ENCODE results near the gene LIME1.

LIME1 gene

GRCh38 chr20:63782051-63782471, 45.6 kb downstream of the LIME1 start:
- Histone ChIP-seq H3K27me3 (ENCODE audit: insufficient read depth, low read depth, severe bottlenecking) (no peaks in the 10 kb centered on the region), H3K27ac (no peak overlapping the region), H3K36me3 (no peaks in the 10 kb centered on the region), H3K9me3 (ENCODE audit: severe bottlenecking) (no peaks in the 10 kb centered on the region), H3K4me3 (ENCODE audit: low read depth, low read length) (no peak overlapping the region)
- TF ChIP-seq, protein P1, sequence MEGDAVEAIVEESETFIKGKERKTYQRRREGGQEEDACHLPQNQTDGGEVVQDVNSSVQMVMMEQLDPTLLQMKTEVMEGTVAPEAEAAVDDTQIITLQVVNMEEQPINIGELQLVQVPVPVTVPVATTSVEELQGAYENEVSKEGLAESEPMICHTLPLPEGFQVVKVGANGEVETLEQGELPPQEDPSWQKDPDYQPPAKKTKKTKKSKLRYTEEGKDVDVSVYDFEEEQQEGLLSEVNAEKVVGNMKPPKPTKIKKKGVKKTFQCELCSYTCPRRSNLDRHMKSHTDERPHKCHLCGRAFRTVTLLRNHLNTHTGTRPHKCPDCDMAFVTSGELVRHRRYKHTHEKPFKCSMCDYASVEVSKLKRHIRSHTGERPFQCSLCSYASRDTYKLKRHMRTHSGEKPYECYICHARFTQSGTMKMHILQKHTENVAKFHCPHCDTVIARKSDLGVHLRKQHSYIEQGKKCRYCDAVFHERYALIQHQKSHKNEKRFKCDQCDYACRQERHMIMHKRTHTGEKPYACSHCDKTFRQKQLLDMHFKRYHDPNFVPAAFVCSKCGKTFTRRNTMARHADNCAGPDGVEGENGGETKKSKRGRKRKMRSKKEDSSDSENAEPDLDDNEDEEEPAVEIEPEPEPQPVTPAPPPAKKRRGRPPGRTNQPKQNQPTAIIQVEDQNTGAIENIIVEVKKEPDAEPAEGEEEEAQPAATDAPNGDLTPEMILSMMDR (IDR thresholded peaks at IDR 0.05; ENCODE audit: low read depth, low read length): no peak
- DNase-seq: no peak

DNA sequence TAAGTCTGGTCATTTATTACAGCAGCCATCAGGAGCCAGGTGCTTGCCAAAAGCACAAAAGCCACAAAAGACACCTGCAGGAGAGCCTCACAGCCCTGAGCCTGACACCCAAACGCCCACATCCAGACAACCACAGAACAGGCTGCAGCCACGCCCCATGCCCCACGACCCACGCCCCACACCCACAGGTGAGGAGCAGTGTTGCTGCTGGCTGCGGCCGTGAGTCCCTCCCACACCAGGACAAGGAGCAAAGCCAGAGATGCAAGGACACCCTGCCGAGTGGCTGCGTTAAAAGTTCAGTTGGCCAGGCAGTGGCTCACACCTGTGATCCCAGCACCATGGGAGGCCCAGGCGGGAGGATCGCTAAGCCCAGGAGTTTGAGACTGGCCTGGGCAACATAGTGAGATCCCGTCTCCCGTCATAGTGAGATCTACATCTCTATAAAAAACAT, 46.1 kb downstream of the LIME1 start:
- no peak for DNase-seq
- Histone ChIP-seq H3K9me3 (ENCODE audit: severe bottlenecking) (no peaks in the 10 kb centered on the region), H3K27ac (no peak overlapping the region), H3K4me3 (ENCODE audit: low read depth, low read length) (no peak overlapping the region), H3K36me3 (no peaks in the 10 kb centered on the region), H3K27me3 (ENCODE audit: insufficient read depth, low read depth, severe bottlenecking) (no peaks in the 10 kb centered on the region)
- TF ChIP-seq, protein P1 (IDR thresholded peaks at IDR 0.05; ENCODE audit: low read depth, low read length): no peak

DNA sequence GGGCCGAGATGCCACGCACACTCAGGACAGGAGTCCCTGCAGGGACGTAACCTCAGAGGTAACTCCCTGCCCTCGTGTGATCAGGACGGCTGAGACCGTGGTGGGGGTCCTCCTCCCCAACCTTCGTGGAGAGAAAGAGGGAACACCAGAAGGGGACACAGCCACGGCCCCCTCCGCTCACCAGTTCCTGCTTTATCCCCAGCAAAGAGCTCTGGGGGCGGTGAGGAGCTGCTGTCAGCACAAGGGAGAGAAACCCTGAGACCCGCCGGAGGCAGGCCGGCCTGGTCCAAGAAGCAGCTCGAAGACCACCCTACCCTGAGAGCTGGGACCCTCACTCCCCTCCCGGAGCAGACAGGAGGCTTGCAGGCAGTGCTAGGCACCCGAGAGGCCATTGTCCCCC, 47.5 kb downstream of the LIME1 start:
- no peak for DNase-seq
- H3K27me3 ChIP-seq (ENCODE audit: insufficient read depth, low read depth, severe bottlenecking): no peaks in the 10 kb centered on the region
- no peaks in the 10 kb centered on the region for H3K36me3 ChIP-seq
- H3K27ac ChIP-seq: no peak overlapping the region
- no peak overlapping the region for H3K4me3 ChIP-seq (ENCODE audit: low read depth, low read length)
- no peaks in the 10 kb centered on the region for H3K9me3 ChIP-seq (ENCODE audit: severe bottlenecking)
- TF ChIP-seq, protein P1 (IDR thresholded peaks at IDR 0.05; ENCODE audit: low read depth, low read length): no peak

DNA sequence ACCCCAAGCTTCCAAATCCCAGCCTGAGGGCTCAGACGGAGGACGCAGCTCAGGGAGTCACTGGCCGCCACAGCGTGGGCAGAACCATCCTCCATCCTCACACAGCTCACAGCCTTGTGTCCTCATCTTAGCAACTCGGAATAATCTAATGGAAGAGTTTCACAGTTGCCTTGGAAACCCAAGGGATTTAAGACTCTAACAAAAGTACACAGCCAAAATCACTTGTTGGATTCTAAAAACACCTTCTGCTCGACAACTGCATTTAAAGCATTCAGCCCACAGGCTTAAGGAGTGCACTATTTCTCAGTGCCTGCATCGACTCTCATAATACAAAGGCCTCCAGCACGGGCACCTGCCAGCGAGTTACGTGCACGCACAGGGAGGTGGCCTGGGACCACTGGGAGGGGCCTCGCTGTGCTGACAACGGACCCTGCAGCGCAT, 49.2 kb downstream of the LIME1 start:
- Histone ChIP-seq H3K36me3 (no peaks in the 10 kb centered on the region), H3K27me3 (ENCODE audit: insufficient read depth, low read depth, severe bottlenecking) (no peaks in the 10 kb centered on the region), H3K9me3 (ENCODE audit: severe bottlenecking) (no peaks in the 10 kb centered on the region), H3K4me3 (ENCODE audit: low read depth, low read length) (no peak overlapping the region), H3K27ac (no peak overlapping the region)
- no peak for DNase-seq
- TF ChIP-seq, protein P1 (IDR thresholded peaks at IDR 0.05; ENCODE audit: low read depth, low read length): no peak

- no peak for DNase-seq
- Histone ChIP-seq H3K27me3 (ENCODE audit: insufficient read depth, low read depth, severe bottlenecking) (no peaks in the 10 kb centered on the region), H3K9me3 (ENCODE audit: severe bottlenecking) (no peaks in the 10 kb centered on the region)
Observed at GRCh38 chr20:63787302-63787701, 50.8 kb downstream of the LIME1 start.

DNA sequence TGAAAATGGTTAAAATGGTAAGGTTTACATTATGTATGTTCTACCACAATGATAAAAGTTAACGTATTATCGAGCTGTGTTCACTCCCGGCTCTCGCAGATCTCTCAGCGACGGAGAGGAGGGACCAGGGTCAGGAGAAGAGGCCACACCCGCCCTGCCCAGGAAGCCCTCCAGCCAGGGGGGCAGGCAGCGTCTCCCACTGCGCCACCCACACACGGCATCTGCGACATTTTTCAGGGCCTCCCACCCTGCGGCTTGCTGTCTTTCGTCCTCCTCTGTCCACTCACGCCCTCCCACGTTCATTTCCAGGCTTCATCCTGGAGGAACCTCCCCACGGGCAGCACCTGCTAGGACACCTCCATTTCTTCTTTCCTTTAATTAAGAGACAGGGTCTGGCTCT, 51.3 kb downstream of the LIME1 start:
- Histone ChIP-seq H3K9me3 (ENCODE audit: severe bottlenecking) (no peaks in the 10 kb centered on the region), H3K27me3 (ENCODE audit: insufficient read depth, low read depth, severe bottlenecking) (no peaks in the 10 kb centered on the region), H3K36me3 (no peaks in the 10 kb centered on the region), H3K4me3 (ENCODE audit: low read depth, low read length) (no peak overlapping the region), H3K27ac (no peak overlapping the region)
- TF ChIP-seq, protein P1 (IDR thresholded peaks at IDR 0.05; ENCODE audit: low read depth, low read length): no peak
- no peak for DNase-seq

More at GRCh38 chr20:63787302-63787701, 50.8 kb downstream of the LIME1 start:
- no peak overlapping the region for H3K4me3 ChIP-seq (ENCODE audit: low read depth, low read length)
- TF ChIP-seq, protein P1 (IDR thresholded peaks at IDR 0.05; ENCODE audit: low read depth, low read length): no peak
- H3K36me3 ChIP-seq: no peaks in the 10 kb centered on the region
- H3K27ac ChIP-seq: no peak overlapping the region
